Stimulated activated naive B cell treated with anti-CD40 and anti-IgM and Interleukin-4, amounts not matched to agents 10 μg/mL and 1 μg/mL and 100 μg/mL, for 72 hours (primary cell): ENCODE data around the gene CBFA2T3.

Source experiments
- ATAC-seq, 2 donors: fragments of 150-1000 bp; cut with Tn5 transposase; replicated peaks; 2 replicates each; pipeline ENCODE4 v1.10.0; 2021; ENCODE audit warnings: moderate library complexity in 1 of 2
- DNase-seq: peaks from one replicate; pipeline ENCODE4 v3.0.0; 2021
- H3K27ac Mint-ChIP-seq: one replicate; pipeline ENCODE4 v1.8.0; 2022; ENCODE audit warnings: mild to moderate bottlenecking, mixed read lengths
- H3K27me3 Mint-ChIP-seq, 2 donors: one replicate each; pipeline ENCODE4 v1.8.0; 2022; ENCODE audit warnings: mixed read lengths in 2 of 2
- H3K36me3 Mint-ChIP-seq, 2 donors: one replicate each; pipeline ENCODE4 v1.8.0; 2022; ENCODE audit warnings: mixed read lengths in 2 of 2, mild to moderate bottlenecking in 1 of 2
- H3K4me1 Mint-ChIP-seq, 2 donors: one replicate each; pipeline ENCODE4 v1.8.0; 2022; ENCODE audit warnings: mixed read lengths in 2 of 2, mild to moderate bottlenecking in 1 of 2
- H3K4me3 Mint-ChIP-seq, 2 donors: one replicate each; pipeline ENCODE4 v1.8.0; 2022; ENCODE audit warnings: mild to moderate bottlenecking in 2 of 2, mixed read lengths in 2 of 2, moderate library complexity in 1 of 2
- H3K9me3 Mint-ChIP-seq, 2 donors: one replicate each; pipeline ENCODE4 v1.8.0; 2022; ENCODE audit warnings: mixed read lengths in 2 of 2, mild to moderate bottlenecking in 1 of 2

The CBFA2T3 gene

GRCh38 chr16:88888461-88889387 is 88.3 kb downstream of the CBFA2T3 start:
- DNase-seq (no peak), ATAC-seq (no peak)
- H3K27ac Mint-ChIP-seq, result peak overlapping the region; percentile 69
- peaks cover 0 to 6% of the 10 kb centered on the region in 2 donors for H3K4me1 Mint-ChIP-seq
- no peak overlapping the region for H3K4me3 Mint-ChIP-seq
- no peaks in the 10 kb centered on the region for H3K9me3 Mint-ChIP-seq
- no peaks in the 10 kb centered on the region for H3K27me3 Mint-ChIP-seq
- H3K36me3 Mint-ChIP-seq, result peaks cover 38 to 45% of the 10 kb centered on the region in 2 donors

GRCh38 chr16:88888057-88888456 is 89.0 kb downstream of the CBFA2T3 start:
- DNase-seq (no peak), ATAC-seq (no peak)
- Mint-ChIP-seq H3K27ac (no peak overlapping the region), H3K4me3 (no peak overlapping the region), H3K4me1 (peaks cover 0 to 8% of the 10 kb centered on the region in 2 donors), H3K27me3 (no peaks in the 10 kb centered on the region), H3K36me3 (peaks cover 40 to 49% of the 10 kb centered on the region in 2 donors), H3K9me3 (no peaks in the 10 kb centered on the region)

GRCh38 chr16:88886845-88887521 is 90.0 kb downstream of the CBFA2T3 start:
- peaks cover 49 to 55% of the 10 kb centered on the region in 2 donors for H3K36me3 Mint-ChIP-seq
- H3K27ac Mint-ChIP-seq, result peak overlapping the region; percentile 51
- DNase-seq (no peak), ATAC-seq (no peak)
- H3K9me3 Mint-ChIP-seq, result peaks cover 0 to 5% of the 10 kb centered on the region in 2 donors
- peaks cover 10 to 16% of the 10 kb centered on the region in 2 donors for H3K4me1 Mint-ChIP-seq
- no peak overlapping the region for H3K4me3 Mint-ChIP-seq
- no peaks in the 10 kb centered on the region for H3K27me3 Mint-ChIP-seq

GRCh38 chr16:88886420-88886844 is 90.6 kb downstream of the CBFA2T3 start:
- no peak for DNase-seq
- Mint-ChIP-seq H3K27me3 (no peaks in the 10 kb centered on the region), H3K4me1 (peaks cover 11 to 16% of the 10 kb centered on the region in 2 donors), H3K27ac (no peak overlapping the region), H3K36me3 (peaks cover 50 to 55% of the 10 kb centered on the region in 2 donors), H3K4me3 (no peak overlapping the region), H3K9me3 (peaks cover 0 to 5% of the 10 kb centered on the region in 2 donors)
- ATAC-seq, result no peak

GRCh38 chr16:88885693-88886280 is 91.2 kb downstream of the CBFA2T3 start:
- Mint-ChIP-seq H3K27ac (no peak overlapping the region), H3K9me3 (peaks cover 0 to 5% of the 10 kb centered on the region in 2 donors), H3K4me3 (no peak overlapping the region), H3K27me3 (no peaks in the 10 kb centered on the region), H3K4me1 (peaks cover 11 to 14% of the 10 kb centered on the region in 2 donors), H3K36me3 (peaks cover 45 to 51% of the 10 kb centered on the region in 2 donors)
- ATAC-seq, result no peak
- no peak for DNase-seq

- peaks cover 11 to 14% of the 10 kb centered on the region in 2 donors for H3K4me1 Mint-ChIP-seq
- H3K27ac Mint-ChIP-seq, result no peak overlapping the region
- ATAC-seq, result no peak
- H3K36me3 Mint-ChIP-seq, result peaks cover 42 to 49% of the 10 kb centered on the region in 2 donors
- peaks cover 0 to 5% of the 10 kb centered on the region in 2 donors for H3K9me3 Mint-ChIP-seq
- no peak overlapping the region for H3K4me3 Mint-ChIP-seq
- DNase-seq, result no peak
- H3K27me3 Mint-ChIP-seq, result no peaks in the 10 kb centered on the region
Observed at GRCh38 chr16:88884569-88885271, 92.3 kb downstream of the CBFA2T3 start.

GRCh38 chr16:88883946-88884345 is 93.1 kb downstream of the CBFA2T3 start:
- peaks cover 40 to 50% of the 10 kb centered on the region in 2 donors for H3K36me3 Mint-ChIP-seq

GRCh38 chr16:88883117-88883895 is 93.7 kb downstream of the CBFA2T3 start:
- H3K9me3 Mint-ChIP-seq, result peaks cover 0 to 5% of the 10 kb centered on the region in 2 donors
- H3K4me3 Mint-ChIP-seq, result no peak overlapping the region
- H3K4me1 Mint-ChIP-seq, result peaks cover 11 to 12% of the 10 kb centered on the region in 2 donors
- peaks cover 39 to 52% of the 10 kb centered on the region in 2 donors for H3K36me3 Mint-ChIP-seq
- no peak for ATAC-seq
- H3K27me3 Mint-ChIP-seq, result no peaks in the 10 kb centered on the region
- DNase-seq, result no peak
- no peak overlapping the region for H3K27ac Mint-ChIP-seq

More at GRCh38 chr16:88883946-88884345, 93.1 kb downstream of the CBFA2T3 start:
- H3K4me1 Mint-ChIP-seq, result peaks cover 11 to 12% of the 10 kb centered on the region in 2 donors
- peaks cover 0 to 5% of the 10 kb centered on the region in 2 donors for H3K9me3 Mint-ChIP-seq
- no peaks in the 10 kb centered on the region for H3K27me3 Mint-ChIP-seq
- H3K27ac Mint-ChIP-seq, result no peak overlapping the region
- ATAC-seq (no peak), DNase-seq (no peak)
- no peak overlapping the region for H3K4me3 Mint-ChIP-seq

GRCh38 chr16:88882358-88883030 is 94.5 kb downstream of the CBFA2T3 start:
- peak overlapping the region; percentile 79 for H3K27ac Mint-ChIP-seq
- DNase-seq (no peak), ATAC-seq (peak in 1 of 2 donors; percentile 13)
- peaks cover 44 to 56% of the 10 kb centered on the region in 2 donors for H3K36me3 Mint-ChIP-seq
- H3K9me3 Mint-ChIP-seq, result peaks cover 0 to 5% of the 10 kb centered on the region in 2 donors
- H3K4me3 Mint-ChIP-seq, result no peak overlapping the region
- H3K4me1 Mint-ChIP-seq, result peaks cover 11 to 12% of the 10 kb centered on the region in 2 donors
- no peaks in the 10 kb centered on the region for H3K27me3 Mint-ChIP-seq

GRCh38 chr16:88881675-88882357 is 95.2 kb downstream of the CBFA2T3 start:
- H3K27ac Mint-ChIP-seq, result peak overlapping the region; percentile 79
- peaks cover 0 to 5% of the 10 kb centered on the region in 2 donors for H3K9me3 Mint-ChIP-seq
- peaks cover 11 to 12% of the 10 kb centered on the region in 2 donors for H3K4me1 Mint-ChIP-seq
- no peak overlapping the region for H3K4me3 Mint-ChIP-seq
- H3K27me3 Mint-ChIP-seq, result no peaks in the 10 kb centered on the region
- ATAC-seq, result peak in 1 of 2 donors; percentile 8
- DNase-seq, result no peak
- peaks cover 41 to 56% of the 10 kb centered on the region in 2 donors for H3K36me3 Mint-ChIP-seq

GRCh38 chr16:88881007-88881615 is 95.9 kb downstream of the CBFA2T3 start:
- Mint-ChIP-seq H3K4me1 (peaks cover 11 to 12% of the 10 kb centered on the region in 2 donors), H3K9me3 (peaks cover 0 to 5% of the 10 kb centered on the region in 2 donors), H3K4me3 (no peak overlapping the region), H3K36me3 (peaks cover 46 to 60% of the 10 kb centered on the region in 2 donors), H3K27ac (no peak overlapping the region), H3K27me3 (no peaks in the 10 kb centered on the region)
- ATAC-seq (no peak), DNase-seq (no peak)
